Peyer's patch (tissue), 4 donors: ENCODE data around the gene USP10.

Source experiments
- CTCF ChIP-seq, 6 experiments: fragments of 450-650 bp in 4 of 6; fragments of 200-600 bp in 2 of 6; sonication (generic) in 1 of 6; IDR thresholded peaks; one replicate each; pipeline ENCODE4 v1.5.1; 2017 to 2019; ENCODE audit warnings: antibody characterized with exemption in 6 of 6, mild to moderate bottlenecking in 3 of 6, moderate library complexity in 1 of 6
- POLR2A ChIP-seq, 2 donors: fragments of 450-650 bp; IDR thresholded peaks; one replicate each; pipeline ENCODE4 v1.5.1; 2017; ENCODE audit warnings: antibody characterized with exemption in 2 of 2, mild to moderate bottlenecking in 2 of 2, moderate library complexity in 2 of 2

- TF ChIP-seq CTCF (IDR thresholded peaks at IDR 0.05) (no peak), POLR2A (IDR thresholded peaks at IDR 0.05) (no peak)
Observed at GRCh38 chr16:84670063-84670462, 29.7 kb upstream of the USP10 start.
